Colonic mucosa (tissue), 4 donors: Measurements from ENCODE around the gene ASIP. TPM values are rescaled to one million over a fixed set of nuclear protein-coding genes. Genes with fewer than 3 reads are reported as not detected.
"Not testable (repeated sequence)": the region's sequence is repeated elsewhere in the genome, so short reads cannot be mapped to it uniquely, and the experiment has no call there.

Experiments
- DNase-seq: peaks from one replicate; pipeline ENCODE4 v3.0.0-alpha.2; 2020
- H3K27ac ChIP-seq: fragments of 200-600 bp; one replicate; pipeline ENCODE4 v1.8.0; 2021
- H3K27me3 ChIP-seq: fragments of 200-600 bp; one replicate; pipeline ENCODE4 v1.8.0; 2021
- H3K36me3 ChIP-seq: fragments of 200-600 bp; one replicate; pipeline ENCODE4 v1.8.0; 2021
- H3K4me1 ChIP-seq: fragments of 200-600 bp; one replicate; pipeline ENCODE4 v1.8.0; 2021; ENCODE audit warnings: mild to moderate bottlenecking
- H3K4me3 ChIP-seq: fragments of 200-600 bp; one replicate; pipeline ENCODE4 v1.8.0; 2021
- H3K9ac ChIP-seq, 2 donors: one replicate each; pipeline ENCODE4 v1.7.0; 2013; ENCODE audit warnings: control low read depth in 2 of 2, low read depth in 2 of 2, low read length in 2 of 2
- H3K9me3 ChIP-seq: fragments of 200-600 bp; one replicate; pipeline ENCODE4 v1.8.0; 2021
- CTCF ChIP-seq: fragments of 200-600 bp; IDR thresholded peaks from one replicate; pipeline ENCODE4 v1.8.0; 2022; ENCODE audit warnings: antibody characterized with exemption, mild to moderate bottlenecking
- intact Hi-C: fragments of 100-400 bp; cut with DNase I; formaldehyde crosslinking; loops from one replicate; pipeline ENCODE4 v1.14.1; 2022
- total RNA-seq, 2 donors: library from RNA; stranded (reverse); fragmentation: NEBNext Ultra II Directional in 1 of 2; extraction: Animal tissue kit (Norgen Biotek cat#: 25700) in 1 of 2; gene quantifications; one replicate each; pipeline ENCODE4 v1.2.1, GENCODE V29; 2021
- donor health status: healthy.
- donor health status: DM: no; HTN: no; CAD: no.
- donor health status: DM: no; HTN: no; CAD: no.

Gene ASIP
- total RNA-seq, 2 donors from 2014 or later, result not detected

- Histone ChIP-seq H3K9me3 (no peaks in the 10 kb centered on the region), H3K9ac (no peak overlapping the region), H3K27ac (no peak overlapping the region), H3K4me1 (no peaks in the 10 kb centered on the region), H3K36me3 (no peaks in the 10 kb centered on the region), H3K27me3 (no peaks in the 10 kb centered on the region), H3K4me3 (no peak overlapping the region)
- no peak for TF ChIP-seq CTCF
- no peak for DNase-seq
- intact Hi-C loops, result no loop called here
These were observed 2.2 kb downstream of the ASIP start for GRCh38 chr20:34243377-34243776.

DNA sequence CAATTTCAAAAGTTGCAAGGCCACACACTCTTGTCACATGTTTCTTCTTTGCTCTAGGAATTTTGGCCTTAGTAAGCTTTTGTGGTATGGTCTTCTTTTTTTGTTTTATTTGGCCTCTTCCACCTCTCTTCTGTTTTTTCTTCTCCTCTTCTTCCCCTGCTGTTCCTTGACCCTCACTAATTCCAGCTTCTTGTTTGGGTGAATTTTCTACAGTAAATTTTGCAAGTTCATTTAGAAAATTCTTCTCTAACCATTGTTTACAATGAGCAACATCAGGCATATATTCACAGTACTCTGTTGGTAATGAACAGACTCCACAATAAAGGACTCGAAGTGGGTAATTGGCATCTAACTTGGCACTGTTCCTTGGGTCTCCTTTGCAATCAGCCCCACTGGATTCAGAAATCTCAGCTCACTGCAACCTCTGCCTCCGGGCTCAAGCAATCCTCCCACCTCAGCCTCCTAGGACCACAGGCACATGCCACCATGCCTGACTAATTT lies 5.0 kb downstream of the ASIP start:
- no peaks in the 10 kb centered on the region for H3K36me3 ChIP-seq
- H3K9ac ChIP-seq, result no peak overlapping the region
- no peaks in the 10 kb centered on the region for H3K9me3 ChIP-seq
- DNase-seq, result no peak
- intact Hi-C loops, result no loop called here
- H3K4me3 ChIP-seq, result no peak overlapping the region
- H3K4me1 ChIP-seq, result no peaks in the 10 kb centered on the region
- no peaks in the 10 kb centered on the region for H3K27me3 ChIP-seq
- TF ChIP-seq CTCF, result no peak
- no peak overlapping the region for H3K27ac ChIP-seq

DNA sequence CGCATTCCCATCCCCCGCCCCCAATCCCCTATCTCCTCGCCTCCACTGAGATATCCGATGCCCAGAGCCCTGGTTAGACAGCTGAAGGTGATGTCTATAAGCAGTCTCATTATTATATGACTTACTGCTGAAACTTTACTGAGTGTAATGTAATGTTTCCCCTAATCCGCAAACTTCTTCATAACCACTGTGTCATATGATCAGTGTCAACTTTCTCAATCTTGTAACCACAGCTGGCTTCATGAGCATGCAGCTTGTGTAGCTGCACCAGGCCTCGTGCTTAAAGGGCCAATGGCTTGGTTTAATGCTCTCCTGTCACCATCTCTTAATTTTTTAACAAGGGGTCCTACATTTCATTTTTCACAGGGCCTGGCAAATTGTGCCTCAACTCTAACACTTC lies 8.1 kb downstream of the ASIP start:
- Histone ChIP-seq H3K4me3 (no peak overlapping the region), H3K27ac (no peak overlapping the region), H3K36me3 (no peaks in the 10 kb centered on the region), H3K9ac (no peak overlapping the region), H3K4me1 (no peaks in the 10 kb centered on the region), H3K27me3 (no peaks in the 10 kb centered on the region), H3K9me3 (no peaks in the 10 kb centered on the region)
- TF ChIP-seq CTCF, result no peak
- intact Hi-C loops, result no loop called here
- no peak for DNase-seq

- Histone ChIP-seq H3K4me3 (no peak overlapping the region), H3K4me1 (no peaks in the 10 kb centered on the region), H3K9ac (no peak overlapping the region), H3K27me3 (no peaks in the 10 kb centered on the region), H3K36me3 (no peaks in the 10 kb centered on the region), H3K27ac (no peak overlapping the region), H3K9me3 (no peaks in the 10 kb centered on the region)
- no peak for DNase-seq
- intact Hi-C loops, result no loop called here
- TF ChIP-seq CTCF, result no peak
These were observed 8.8 kb downstream of the ASIP start for GRCh38 chr20:34250005-34250404.

DNA sequence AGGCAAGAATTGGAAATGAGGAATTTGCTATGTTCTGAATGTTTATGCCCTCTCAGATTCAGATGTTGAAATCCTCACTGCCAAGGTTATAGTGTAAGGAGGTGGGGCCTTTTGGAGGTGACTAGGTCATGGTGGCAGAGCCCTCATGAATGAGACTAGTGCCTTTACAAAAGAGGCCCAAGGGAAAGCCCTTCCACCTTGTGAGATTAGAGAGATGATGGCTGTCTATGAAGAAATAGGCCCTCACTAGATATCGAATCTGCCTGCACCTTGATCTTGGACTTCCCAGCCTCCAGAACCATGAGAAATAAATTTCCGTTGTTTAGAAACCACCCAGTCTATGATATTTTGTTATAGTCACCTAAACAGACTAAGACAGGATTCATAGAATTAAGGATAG lies 10.4 kb downstream of the ASIP start:
- H3K27me3 ChIP-seq, result no peaks in the 10 kb centered on the region
- no peaks in the 10 kb centered on the region for H3K36me3 ChIP-seq
- no peaks in the 10 kb centered on the region for H3K9me3 ChIP-seq
- H3K4me3 ChIP-seq, result no peak overlapping the region
- DNase-seq, result no peak
- H3K4me1 ChIP-seq, result no peaks in the 10 kb centered on the region
- no peak overlapping the region for H3K27ac ChIP-seq
- intact Hi-C loops, result no loop called here
- no peak overlapping the region for H3K9ac ChIP-seq
- TF ChIP-seq CTCF, result no peak

DNA sequence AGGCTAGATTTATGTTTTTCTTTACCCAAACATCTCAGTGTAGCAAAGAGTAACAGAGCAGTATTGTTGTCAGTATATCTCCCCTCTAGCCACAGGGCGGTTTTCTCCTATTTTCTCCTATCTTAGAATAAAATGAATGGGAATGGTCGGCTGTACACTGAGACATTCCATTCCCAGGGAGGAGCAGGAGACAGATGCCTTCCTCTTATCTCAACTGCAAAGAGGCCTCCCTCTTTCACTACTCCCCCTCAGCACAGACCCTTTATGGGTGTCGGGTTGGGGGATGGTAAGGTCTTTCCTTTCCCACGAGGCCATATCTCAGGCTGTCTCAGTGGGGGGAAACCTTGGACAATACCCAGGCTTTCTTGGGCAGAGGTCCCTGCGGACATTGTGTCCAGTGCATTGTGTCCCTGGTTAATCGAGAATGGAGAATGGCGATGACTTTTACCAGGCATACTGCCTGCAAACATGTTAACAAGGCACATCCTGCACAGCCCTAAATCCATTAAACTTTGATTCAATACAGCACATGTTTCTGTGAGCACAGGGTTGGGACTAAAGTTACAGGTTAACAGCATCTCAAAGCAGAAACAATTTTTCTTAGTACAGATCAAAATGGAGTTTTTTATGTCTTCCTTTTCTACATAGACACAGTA lies 11.3 kb downstream of the ASIP start:
- H3K9ac ChIP-seq, H3K9me3 ChIP-seq, H3K4me3 ChIP-seq, intact Hi-C loops, DNase-seq, H3K27me3 ChIP-seq, H3K27ac ChIP-seq, H3K4me1 ChIP-seq, H3K36me3 ChIP-seq: not testable (repeated sequence)
